Colonic mucosa (tissue), 4 donors: ENCODE results near the gene EFCAB13. TPM values are rescaled to one million over a fixed set of nuclear protein-coding genes. Genes with fewer than 3 reads are reported as not detected.

Experiments used
- DNase-seq: peaks from one replicate; pipeline ENCODE4 v3.0.0-alpha.2; 2020
- H3K27ac ChIP-seq: fragments of 200-600 bp; one replicate; pipeline ENCODE4 v1.8.0; 2021
- H3K27me3 ChIP-seq: fragments of 200-600 bp; one replicate; pipeline ENCODE4 v1.8.0; 2021
- H3K36me3 ChIP-seq: fragments of 200-600 bp; one replicate; pipeline ENCODE4 v1.8.0; 2021
- H3K4me1 ChIP-seq: fragments of 200-600 bp; one replicate; pipeline ENCODE4 v1.8.0; 2021; ENCODE audit warnings: mild to moderate bottlenecking
- H3K4me3 ChIP-seq: fragments of 200-600 bp; one replicate; pipeline ENCODE4 v1.8.0; 2021
- H3K9ac ChIP-seq, 2 donors: one replicate each; pipeline ENCODE4 v1.7.0; 2013; ENCODE audit warnings: control low read depth in 2 of 2, low read depth in 2 of 2, low read length in 2 of 2
- H3K9me3 ChIP-seq: fragments of 200-600 bp; one replicate; pipeline ENCODE4 v1.8.0; 2021
- CTCF ChIP-seq: fragments of 200-600 bp; IDR thresholded peaks from one replicate; pipeline ENCODE4 v1.8.0; 2022; ENCODE audit warnings: antibody characterized with exemption, mild to moderate bottlenecking
- intact Hi-C: fragments of 100-400 bp; cut with DNase I; formaldehyde crosslinking; loops from one replicate; pipeline ENCODE4 v1.14.1; 2022
- total RNA-seq, 2 donors: library from RNA; stranded (reverse); fragmentation: NEBNext Ultra II Directional in 1 of 2; extraction: Animal tissue kit (Norgen Biotek cat#: 25700) in 1 of 2; gene quantifications; one replicate each; pipeline ENCODE4 v1.2.1, GENCODE V29; 2021
- donor health status: healthy.
- donor health status: DM: no; HTN: no; CAD: no.
- donor health status: DM: no; HTN: no; CAD: no.

Gene EFCAB13
- total RNA-seq, 2 donors from 2014 or later: 2.6 to 3.2 TPM

GRCh38 chr17:47285003-47285402 lies 38.8 kb upstream of the EFCAB13 start:
- no peak for TF ChIP-seq CTCF
- H3K9ac ChIP-seq: no peak overlapping the region
- no peak overlapping the region for H3K27ac ChIP-seq
- intact Hi-C loops: no loop called here
- no peak for DNase-seq
- H3K36me3 ChIP-seq: no peaks in the 10 kb centered on the region
- no peaks in the 10 kb centered on the region for H3K4me1 ChIP-seq
- H3K9me3 ChIP-seq: no peaks in the 10 kb centered on the region
- H3K27me3 ChIP-seq: no peaks in the 10 kb centered on the region
- H3K4me3 ChIP-seq: no peak overlapping the region

DNA sequence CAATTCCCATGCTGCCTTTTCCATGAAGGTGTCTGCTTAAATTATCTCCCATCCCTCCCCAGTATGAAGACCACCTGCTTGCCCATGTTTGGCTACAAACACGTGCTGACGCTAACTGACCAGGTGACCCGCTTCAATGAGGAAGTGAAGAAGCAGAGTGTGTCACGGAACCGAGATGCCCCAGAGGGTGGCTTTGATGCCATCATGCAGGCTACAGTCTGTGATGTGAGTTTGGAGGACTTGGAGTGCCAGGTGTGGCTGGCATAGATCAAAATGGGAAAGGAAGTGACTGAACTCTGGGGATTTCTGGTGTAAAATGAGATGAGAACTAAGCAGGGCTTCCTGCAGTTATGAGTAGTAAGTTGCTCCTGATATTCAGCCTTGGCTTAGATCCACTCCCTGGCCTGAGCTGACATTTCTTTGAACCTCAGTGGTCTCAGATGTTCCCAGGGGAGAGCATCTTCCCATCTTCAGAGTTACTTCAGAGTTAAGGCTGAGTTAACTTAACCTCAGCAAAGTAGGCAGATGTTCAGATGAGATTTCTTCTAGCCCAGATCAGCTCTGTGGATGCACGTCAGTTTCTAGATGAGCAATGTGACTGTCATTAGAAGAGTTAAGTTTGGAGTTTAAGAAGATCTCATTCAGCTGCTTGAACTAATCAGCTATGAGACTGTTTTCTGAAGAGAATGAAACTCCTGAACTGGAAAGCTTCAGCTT lies 37.4 kb upstream of the EFCAB13 start:
- Histone ChIP-seq H3K27ac (no peak overlapping the region), H3K27me3 (no peaks in the 10 kb centered on the region), H3K4me1 (no peaks in the 10 kb centered on the region), H3K4me3 (no peak overlapping the region), H3K36me3 (no peaks in the 10 kb centered on the region), H3K9ac (no peak overlapping the region), H3K9me3 (no peaks in the 10 kb centered on the region)
- no peak for TF ChIP-seq CTCF
- intact Hi-C loops: no loop called here
- no peak for DNase-seq

GRCh38 chr17:47287068-47287467 lies 36.7 kb upstream of the EFCAB13 start:
- H3K9ac ChIP-seq: no peak overlapping the region
- intact Hi-C loops: no loop called here
- no peaks in the 10 kb centered on the region for H3K4me1 ChIP-seq
- H3K27me3 ChIP-seq: no peaks in the 10 kb centered on the region
- H3K9me3 ChIP-seq: no peaks in the 10 kb centered on the region
- no peak overlapping the region for H3K27ac ChIP-seq
- DNase-seq: no peak
- H3K4me3 ChIP-seq: no peak overlapping the region
- H3K36me3 ChIP-seq: no peaks in the 10 kb centered on the region
- TF ChIP-seq CTCF: no peak

DNA sequence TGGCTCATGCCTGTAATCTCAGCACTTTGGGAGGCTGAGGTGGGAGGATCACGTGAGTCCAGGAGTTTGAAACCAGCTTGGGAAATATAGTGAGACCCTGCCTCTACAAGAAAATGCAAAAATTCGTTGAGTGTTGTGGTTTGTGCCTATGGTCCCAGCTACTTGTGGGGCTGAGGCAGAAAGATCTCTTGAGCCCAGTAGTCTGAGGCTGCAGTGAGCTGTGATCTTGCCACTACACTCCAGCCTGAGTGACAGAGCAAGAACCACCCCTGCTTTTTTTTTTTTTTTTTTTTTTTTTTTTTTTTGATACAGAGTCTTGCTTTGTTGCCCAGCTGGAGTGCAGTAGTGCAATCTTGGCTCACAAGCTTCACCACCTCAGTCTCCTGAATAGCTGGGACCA lies 36.1 kb upstream of the EFCAB13 start:
- DNase-seq: no peak
- no peak for TF ChIP-seq CTCF
- no peaks in the 10 kb centered on the region for H3K36me3 ChIP-seq
- H3K4me3 ChIP-seq: no peak overlapping the region
- H3K4me1 ChIP-seq: no peaks in the 10 kb centered on the region
- intact Hi-C loops: no loop called here
- no peaks in the 10 kb centered on the region for H3K9me3 ChIP-seq
- no peaks in the 10 kb centered on the region for H3K27me3 ChIP-seq
- H3K27ac ChIP-seq: no peak overlapping the region
- no peak overlapping the region for H3K9ac ChIP-seq

DNA sequence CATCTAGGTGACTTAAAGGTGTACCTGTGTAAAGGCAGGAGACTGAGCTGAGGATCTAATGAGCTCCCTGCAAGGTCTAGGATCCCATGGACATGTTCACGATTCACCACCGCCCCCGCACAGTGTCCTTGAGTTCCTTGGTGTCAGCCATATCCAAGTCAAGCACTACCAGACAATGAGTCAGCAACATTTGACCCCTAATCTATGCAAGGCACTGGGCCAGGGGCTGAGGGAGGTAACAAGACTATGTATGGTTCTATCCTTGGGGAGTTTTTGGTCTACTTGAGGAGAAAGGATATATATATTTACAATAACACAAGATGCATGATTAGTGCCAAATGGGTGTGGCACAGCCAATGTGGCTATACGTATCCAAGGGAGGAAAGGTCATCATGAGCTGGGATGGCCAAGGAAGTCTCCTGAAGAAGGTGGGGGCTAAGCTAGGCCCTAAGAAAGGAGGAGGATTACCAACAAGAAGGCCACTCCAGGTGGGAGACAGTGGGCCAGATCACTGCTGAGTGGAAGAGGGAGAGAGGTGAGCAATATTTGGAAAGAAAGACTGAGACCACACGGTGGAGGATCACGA lies 35.1 kb upstream of the EFCAB13 start:
- Histone ChIP-seq H3K9ac (no peak overlapping the region), H3K27me3 (no peaks in the 10 kb centered on the region), H3K36me3 (no peaks in the 10 kb centered on the region), H3K4me1 (no peaks in the 10 kb centered on the region), H3K4me3 (no peak overlapping the region), H3K27ac (no peak overlapping the region), H3K9me3 (no peaks in the 10 kb centered on the region)
- TF ChIP-seq CTCF: no peak
- no peak for DNase-seq
- intact Hi-C loops: no loop called here
